KMS-11 (cell line): ENCODE results near the gene VAV1.

Experiments
- H2AFZ ChIP-seq: fragments of 200-600 bp; sonication (generic); 2 replicates; pipeline ENCODE4 v1.6.1; 2016; ENCODE audit warnings: antibody characterized with exemption, mixed run types, low read depth
- H3K27ac ChIP-seq: fragments of 200-600 bp; sonication (generic); 2 replicates; pipeline ENCODE4 v1.6.1; 2016; ENCODE audit warnings: mild to moderate bottlenecking, mixed run types
- H3K27me3 ChIP-seq: fragments of 200-600 bp; sonication (generic); 2 replicates; pipeline ENCODE4 v1.6.1; 2017; ENCODE audit warnings: mild to moderate bottlenecking, low read depth, mixed run types, moderate library complexity; ENCODE audit not compliant: insufficient read depth
- H3K36me3 ChIP-seq: fragments of 200-600 bp; sonication (generic); 2 replicates; pipeline ENCODE4 v1.6.1; 2017; ENCODE audit warnings: mild to moderate bottlenecking, mixed run types; ENCODE audit not compliant: insufficient read depth
- H3K4me1 ChIP-seq: fragments of 200-600 bp; sonication (generic); 2 replicates; pipeline ENCODE4 v1.6.1; 2016; ENCODE audit warnings: mild to moderate bottlenecking, low read depth, mixed run types; ENCODE audit not compliant: poor library complexity, severe bottlenecking
- H3K4me2 ChIP-seq: fragments of 200-600 bp; sonication (generic); 2 replicates; pipeline ENCODE4 v1.7.0; 2016; ENCODE audit warnings: mild to moderate bottlenecking, mixed run types
- H3K4me3 ChIP-seq: fragments of 200-600 bp; sonication (generic); IDR thresholded peaks from 2 replicates; pipeline ENCODE4 v1.6.1; 2017; ENCODE audit warnings: low read depth, low read length, mixed read lengths; ENCODE audit not compliant: insufficient read depth
- H3K79me2 ChIP-seq: fragments of 200-600 bp; sonication (generic); 2 replicates; pipeline ENCODE4 v1.6.1; 2016; ENCODE audit warnings: low read depth, mixed run types; ENCODE audit not compliant: insufficient read depth
- H3K9ac ChIP-seq: fragments of 200-600 bp; sonication (generic); 2 replicates; pipeline ENCODE4 v1.6.1; 2016; ENCODE audit warnings: mild to moderate bottlenecking, mixed run types
- H4K20me1 ChIP-seq: fragments of 200-600 bp; sonication (generic); 2 replicates; pipeline ENCODE4 v1.6.1; 2016; ENCODE audit warnings: mild to moderate bottlenecking, mixed run types; ENCODE audit not compliant: insufficient read depth
- CTCF ChIP-seq: fragments of 200-600 bp; sonication (generic); conservative IDR thresholded peaks from 2 replicates; pipeline ENCODE4 v1.6.1; 2017; ENCODE audit warnings: low read depth, mild to moderate bottlenecking, antibody characterized with exemption, low read length, moderate library complexity, mixed read lengths

Gene VAV1

GRCh38 chr19:6739883-6740588 is 32.5 kb upstream of the VAV1 start:
- no peaks in the 10 kb centered on the region for H3K36me3 ChIP-seq
- H3K4me1 ChIP-seq, result peaks cover 35% of the 10 kb centered on the region
- H3K27ac ChIP-seq, result no peak overlapping the region
- no peaks in the 10 kb centered on the region for H4K20me1 ChIP-seq
- no peaks in the 10 kb centered on the region for H3K27me3 ChIP-seq
- H3K9ac ChIP-seq, result peak overlapping the region; percentile 62
- no peak overlapping the region for H3K4me3 ChIP-seq
- TF ChIP-seq CTCF, result no peak
- H3K79me2 ChIP-seq, result peaks cover 3% of the 10 kb centered on the region; the same call in 1 of the 2 replicates
- H3K4me2 ChIP-seq, result peak overlapping the region; percentile 96
- peak overlapping the region; percentile 49 for H2AFZ ChIP-seq

DNA sequence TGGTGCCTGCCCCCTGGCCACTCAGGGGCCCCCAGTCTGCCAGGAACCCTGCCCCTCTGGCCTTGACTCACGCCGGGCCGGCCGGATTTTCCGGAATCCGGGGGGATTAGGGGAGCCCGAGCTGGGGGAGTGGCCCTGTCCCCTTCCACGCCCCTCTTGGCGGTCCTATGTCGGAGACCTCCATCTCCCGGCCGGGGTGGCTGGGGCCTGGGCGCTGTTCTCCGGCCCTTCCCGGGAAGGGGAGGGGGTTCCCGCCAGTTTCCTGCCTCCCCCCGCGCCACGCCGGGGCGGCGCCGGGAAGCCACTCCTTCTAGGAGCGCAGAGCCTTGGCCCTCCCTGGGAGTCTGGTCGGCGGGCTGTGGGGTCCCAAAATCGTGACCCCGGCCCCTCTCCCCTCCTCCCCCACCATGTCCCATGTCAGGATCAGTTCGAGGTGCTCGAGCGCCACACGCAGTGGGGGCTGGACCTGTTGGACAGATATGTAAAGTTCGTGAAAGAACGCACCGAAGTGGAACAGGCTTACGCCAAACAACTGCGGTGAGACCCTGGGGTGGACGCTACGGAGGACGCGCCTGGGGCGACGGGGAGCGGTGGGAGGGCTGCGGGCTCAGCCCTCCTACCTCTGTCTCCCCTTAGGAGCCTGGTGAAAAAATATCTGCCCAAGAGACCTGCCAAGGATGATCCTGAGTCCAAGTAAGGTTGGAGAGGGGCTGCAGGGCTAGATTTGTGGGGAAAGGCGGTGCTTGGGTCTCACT is 31.7 kb upstream of the VAV1 start:
- peak overlapping the region; percentile 62; the same call in 1 of the 2 replicates for H3K9ac ChIP-seq
- peak overlapping the region; percentile 49 for H2AFZ ChIP-seq
- H3K36me3 ChIP-seq, result no peaks in the 10 kb centered on the region
- H4K20me1 ChIP-seq, result no peaks in the 10 kb centered on the region
- H3K27ac ChIP-seq, result no peak overlapping the region
- no peak overlapping the region for H3K4me3 ChIP-seq
- no peak for TF ChIP-seq CTCF
- H3K4me2 ChIP-seq, result peak overlapping the region; percentile 96
- no peaks in the 10 kb centered on the region for H3K27me3 ChIP-seq
- peaks cover 3% of the 10 kb centered on the region; the same call in 1 of the 2 replicates for H3K79me2 ChIP-seq
- peaks cover 29% of the 10 kb centered on the region for H3K4me1 ChIP-seq

DNA sequence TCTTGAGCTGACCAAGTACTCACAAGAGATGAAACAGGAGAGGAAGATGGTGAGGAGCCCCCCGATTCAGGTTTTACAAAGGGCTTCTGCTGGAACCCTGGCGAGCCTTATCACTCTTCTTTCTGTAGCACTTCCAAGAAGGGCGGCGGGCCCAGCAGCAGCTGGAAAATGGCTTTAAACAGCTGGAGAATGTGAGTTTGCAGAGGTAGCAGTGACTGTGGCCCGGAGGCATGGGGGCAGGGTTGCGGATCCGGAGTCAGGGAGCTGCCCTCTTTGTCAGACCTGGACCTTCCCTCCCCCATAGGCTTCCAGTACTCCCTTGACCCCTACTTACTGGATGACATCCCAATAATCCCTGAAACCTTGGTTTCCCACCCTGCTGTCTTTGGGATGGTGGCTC is 29.4 kb upstream of the VAV1 start:
- Histone ChIP-seq H3K4me2 (no peak overlapping the region), H3K27me3 (no peaks in the 10 kb centered on the region), H4K20me1 (no peaks in the 10 kb centered on the region), H3K79me2 (peaks cover 3% of the 10 kb centered on the region; the same call in 1 of the 2 replicates), H3K9ac (no peak overlapping the region), H3K4me3 (no peak overlapping the region), H3K36me3 (0 out of 2 replicates have a peak, but pooled peaks cover 4% of the 10 kb centered on the region), H2AFZ (no peak overlapping the region), H3K4me1 (peaks cover 21% of the 10 kb centered on the region), H3K27ac (no peak overlapping the region)
- TF ChIP-seq CTCF, result no peak

DNA sequence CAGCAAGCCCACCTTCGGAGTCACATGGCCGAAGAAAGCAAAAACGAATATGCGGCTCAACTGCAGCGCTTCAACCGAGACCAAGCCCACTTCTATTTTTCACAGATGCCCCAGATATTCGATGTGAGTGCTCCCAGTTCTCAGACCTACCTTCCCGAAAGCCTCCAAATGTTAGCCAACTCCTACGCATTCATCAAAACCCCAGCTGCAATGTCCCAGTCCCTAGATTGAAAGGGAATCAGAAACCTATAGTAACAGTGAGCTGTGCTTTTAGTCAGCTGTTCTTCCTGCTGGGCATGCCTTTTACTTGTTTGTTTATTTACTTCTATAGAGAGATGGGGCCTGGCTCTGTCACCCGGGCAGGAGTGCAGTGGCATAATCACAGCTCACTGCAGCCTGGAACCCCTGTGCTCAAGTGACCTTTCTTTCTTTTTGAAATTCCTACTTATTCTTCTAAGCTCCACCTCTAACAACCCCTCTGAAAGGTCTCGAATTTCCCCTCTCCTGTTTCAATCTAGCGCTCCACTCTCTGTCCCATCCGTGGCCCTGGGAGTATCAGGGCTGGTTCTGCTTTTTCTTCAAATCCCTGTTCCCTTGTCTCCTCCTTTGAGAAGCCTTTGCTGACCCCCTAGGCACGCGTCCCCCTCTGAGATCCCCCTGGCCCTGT is 28.7 kb upstream of the VAV1 start:
- no peak for TF ChIP-seq CTCF
- Histone ChIP-seq H3K4me3 (no peak overlapping the region), H2AFZ (no peak overlapping the region), H3K9ac (no peak overlapping the region), H3K27me3 (no peaks in the 10 kb centered on the region), H3K4me1 (peaks cover 13% of the 10 kb centered on the region), H3K27ac (no peak overlapping the region), H4K20me1 (no peaks in the 10 kb centered on the region), H3K36me3 (0 out of 2 replicates have a peak, but pooled peaks cover 4% of the 10 kb centered on the region), H3K79me2 (peaks cover 3% of the 10 kb centered on the region; the same call in 1 of the 2 replicates), H3K4me2 (no peak overlapping the region)
